Activated CD4-positive, alpha-beta T cell treated with anti-CD3 and anti-CD28 coated beads, Interleukin-2, amount 50 U/mL, for 16 hours (primary cell): ENCODE measurements around the gene RACK1.

Experiments
- DNase-seq: peaks from one replicate; pipeline ENCODE4 v3.0.0-alpha.2; 2020

The RACK1 gene

GRCh38 chr5:181192337-181193046, 51.2 kb downstream of the RACK1 start:
- no peak for DNase-seq

- peak; percentile 95 for DNase-seq
Observed at GRCh38 chr5:181191526-181192336, 52.0 kb downstream of the RACK1 start.

- no peak for DNase-seq
Observed at GRCh38 chr5:181190711-181191525, 52.8 kb downstream of the RACK1 start.

- no peak for DNase-seq
Observed at GRCh38 chr5:181189962-181190710, 53.6 kb downstream of the RACK1 start.

- DNase-seq = peak; percentile 55
Observed at GRCh38 chr5:181189363-181189961, 54.2 kb downstream of the RACK1 start.

GRCh38 chr5:181188700-181189362, 54.9 kb downstream of the RACK1 start:
- DNase-seq = peak; percentile 86

GRCh38 chr5:181187500-181188213, 56.0 kb downstream of the RACK1 start:
- DNase-seq = peak; percentile 87

GRCh38 chr5:181186986-181187499, 56.7 kb downstream of the RACK1 start:
- DNase-seq = no peak
